ENCODE measurements around the gene PRAME. TPM values are rescaled to one million over a fixed set of nuclear protein-coding genes. Genes with fewer than 3 reads are reported as not detected.

PRAME gene
- total and polyA plus RNA-seq, 2 of the 13 experiments (the other 11 are each of a cell fraction or from before 2014, with no cell fraction given): 0.11 to 0.83 TPM

- TF ChIP-seq AHDC1 (CRISPR knock-in tag; IDR thresholded peaks at IDR 0.05; ENCODE audit: borderline replicate concordance) (no peak), MZF1 (CRISPR knock-in tag; IDR thresholded peaks at IDR 0.05; ENCODE audit: borderline replicate concordance) (no peak), ZBTB25 (CRISPR knock-in tag; IDR thresholded peaks at IDR 0.05) (0 out of 2 replicates have a peak, but pooled peaks have one; percentile 53), ZNF724P (CRISPR knock-in tag; IDR thresholded peaks at IDR 0.05; ENCODE audit: borderline replicate concordance) (peak; percentile 81; the same call in 1 of the 2 replicates), MATR3 (CRISPR knock-in tag; IDR thresholded peaks at IDR 0.05) (no peak), SMAD1 (CRISPR knock-in tag; IDR thresholded peaks at IDR 0.05; ENCODE audit: borderline replicate concordance, low read depth) (no peak; the same call in 1 of the 2 replicates), AGO1 (IDR thresholded peaks at IDR 0.05; ENCODE audit: low read depth, low read length, poor library complexity, severe bottlenecking) (peak; percentile 79), PHF8 (CRISPR knock-in tag; IDR thresholded peaks at IDR 0.05) (peak; percentile 89), ZNF615 (CRISPR knock-in tag; IDR thresholded peaks at IDR 0.05; ENCODE audit: borderline replicate concordance) (no peak), CREB1 (IDR thresholded peaks at IDR 0.05) (peak; percentile 51; the same call in 1 of the 2 replicates), CREB1 (CRISPR knock-in tag; IDR thresholded peaks at IDR 0.05) (no peak), MAZ (IDR thresholded peaks at IDR 0.05; ENCODE audit: borderline replicate concordance, low read depth, low read length) (peak; percentile 54; the same call in 1 of the 2 replicates), MAZ (CRISPR knock-in tag; IDR thresholded peaks at IDR 0.05; ENCODE audit: low read depth) (peak; percentile 79), ZNF749 (CRISPR knock-in tag; IDR thresholded peaks at IDR 0.05; ENCODE audit: borderline replicate concordance) (peak; percentile 58; the same call in 1 of the 2 replicates), ZSCAN12 (CRISPR knock-in tag; IDR thresholded peaks at IDR 0.05) (no peak), PLSCR1 (CRISPR knock-in tag; IDR thresholded peaks at IDR 0.05; ENCODE audit: borderline replicate concordance) (no peak; the same call in 1 of the 2 replicates), RFX3 (CRISPR knock-in tag; IDR thresholded peaks at IDR 0.05) (no peak)
Observed at GRCh38 chr22:22508274-22509176, 50.5 kb downstream of the PRAME start, which contains the start of gene ZNF280B (continued).

Measured in HepG2 (cell line).